Measurements from ENCODE around the gene CCDC57. TPM values are rescaled to one million over a fixed set of nuclear protein-coding genes. Genes with fewer than 3 reads are reported as not detected.

CCDC57 gene
- total and polyA plus RNA-seq, 2 of the 8 experiments (the other 6 are each of a cell fraction or from before 2014, with no cell fraction given): 8.4 to 12.9 TPM

GRCh38 chr17:82173351-82174041, 39.1 kb downstream of the CCDC57 start (continued):
- TF ChIP-seq E2F6 (IDR thresholded peaks at IDR 0.05) (no peak), SRF (IDR thresholded peaks at IDR 0.05; ENCODE audit: low read depth, low read length) (no peak), TBP (IDR thresholded peaks at IDR 0.05; ENCODE audit: low read depth, low read length) (no peak)
